Subcutaneous abdominal adipose tissue (tissue), 5 donors: ENCODE data around the gene ATP2A3.

Source experiments
- H3K27ac ChIP-seq: one replicate; pipeline ENCODE4 v1.7.0; 2013; ENCODE audit warnings: low read depth, mild to moderate bottlenecking, inconsistent platforms, low read length, moderate library complexity
- H3K27me3 ChIP-seq, 5 donors: one replicate each; pipeline ENCODE4 v1.7.0; 2013; ENCODE audit warnings: low read length in 5 of 5, inconsistent platforms in 1 of 5; ENCODE audit not compliant: control insufficient read depth in 5 of 5, insufficient read depth in 4 of 5
- H3K36me3 ChIP-seq, 5 donors: one replicate each; pipeline ENCODE4 v1.7.0; 2013; ENCODE audit warnings: low read length in 5 of 5; ENCODE audit not compliant: control insufficient read depth in 5 of 5, insufficient read depth in 5 of 5
- H3K4me1 ChIP-seq, 5 donors: one replicate each; pipeline ENCODE4 v1.7.0; 2013; ENCODE audit warnings: low read length in 5 of 5, mild to moderate bottlenecking in 3 of 5, moderate library complexity in 1 of 5; ENCODE audit not compliant: control insufficient read depth in 5 of 5, insufficient read depth in 5 of 5
- H3K4me3 ChIP-seq, 5 donors: one replicate each; pipeline ENCODE4 v1.7.0; 2013; ENCODE audit warnings: low read length in 5 of 5, low read depth in 1 of 5
- H3K9ac ChIP-seq, 5 donors: one replicate each; pipeline ENCODE4 v1.7.0; 2013; ENCODE audit warnings: low read length in 5 of 5, mild to moderate bottlenecking in 4 of 5, moderate library complexity in 3 of 5
- H3K9me3 ChIP-seq, 5 donors: one replicate each; pipeline ENCODE4 v1.7.0; 2013; ENCODE audit warnings: low read length in 5 of 5; ENCODE audit not compliant: control insufficient read depth in 5 of 5
- donor health status: healthy.
- donor health status: healthy.
- donor health status: healthy.
- donor health status: healthy.
- donor health status: healthy.

The ATP2A3 gene

GRCh38 chr17:3882276-3882675 lies 82.0 kb downstream of the ATP2A3 start:
- no peak overlapping the region for H3K4me3 ChIP-seq
- H3K36me3 ChIP-seq: peaks cover 0 to 33% (median 30%) of the 10 kb centered on the region in 5 donors
- no peaks in the 10 kb centered on the region for H3K9me3 ChIP-seq
- H3K9ac ChIP-seq: no peak overlapping the region
- peaks cover 1 to 26% (median 19%) of the 10 kb centered on the region in 5 donors for H3K4me1 ChIP-seq
- H3K27me3 ChIP-seq: peaks cover 0 to 6% (median 2%) of the 10 kb centered on the region in 5 donors
- H3K27ac ChIP-seq: no peak overlapping the region

- H3K9me3 ChIP-seq: no peaks in the 10 kb centered on the region
- no peak overlapping the region for H3K9ac ChIP-seq
- H3K27me3 ChIP-seq: peaks cover 0 to 2% (median 0%) of the 10 kb centered on the region in 5 donors
- no peak overlapping the region for H3K27ac ChIP-seq
- peaks cover 0 to 13% (median 6%) of the 10 kb centered on the region in 5 donors for H3K4me1 ChIP-seq
- no peak overlapping the region for H3K4me3 ChIP-seq
- peaks cover 0 to 42% (median 40%) of the 10 kb centered on the region in 5 donors for H3K36me3 ChIP-seq
Observed at GRCh38 chr17:3880983-3881382, 83.3 kb downstream of the ATP2A3 start.

GRCh38 chr17:3879591-3880417 lies 84.4 kb downstream of the ATP2A3 start:
- Histone ChIP-seq H3K4me3 (no peak overlapping the region), H3K27me3 (peaks cover 0 to 2% (median 0%) of the 10 kb centered on the region in 5 donors), H3K27ac (no peak overlapping the region), H3K4me1 (peaks cover 0 to 2% (median 0%) of the 10 kb centered on the region in 5 donors), H3K36me3 (peaks cover 0 to 47% (median 41%) of the 10 kb centered on the region in 5 donors), H3K9me3 (no peaks in the 10 kb centered on the region), H3K9ac (no peak overlapping the region)

- no peak overlapping the region for H3K4me3 ChIP-seq
- H3K9ac ChIP-seq: no peak overlapping the region
- peaks cover 0 to 2% (median 0%) of the 10 kb centered on the region in 5 donors for H3K27me3 ChIP-seq
- H3K36me3 ChIP-seq: peaks cover 0 to 42% (median 35%) of the 10 kb centered on the region in 5 donors
- no peaks in the 10 kb centered on the region for H3K9me3 ChIP-seq
- H3K4me1 ChIP-seq: no peaks in the 10 kb centered on the region
- H3K27ac ChIP-seq: no peak overlapping the region
Observed at GRCh38 chr17:3879186-3879585, 85.1 kb downstream of the ATP2A3 start.

- Histone ChIP-seq H3K4me3 (no peak overlapping the region), H3K9me3 (no peaks in the 10 kb centered on the region), H3K27me3 (peaks cover 0 to 2% (median 0%) of the 10 kb centered on the region in 5 donors), H3K27ac (no peak overlapping the region), H3K4me1 (no peaks in the 10 kb centered on the region), H3K36me3 (peaks cover 0 to 45% (median 40%) of the 10 kb centered on the region in 5 donors), H3K9ac (no peak overlapping the region)
Observed at GRCh38 chr17:3877220-3877619, 87.0 kb downstream of the ATP2A3 start.

GRCh38 chr17:3875317-3875716 lies 88.9 kb downstream of the ATP2A3 start:
- Histone ChIP-seq H3K4me3 (no peak overlapping the region), H3K27me3 (peaks cover 0 to 2% (median 0%) of the 10 kb centered on the region in 5 donors), H3K4me1 (peaks cover 0 to 6% (median 0%) of the 10 kb centered on the region in 5 donors), H3K27ac (no peak overlapping the region), H3K9me3 (no peaks in the 10 kb centered on the region), H3K36me3 (peaks cover 0 to 44% (median 39%) of the 10 kb centered on the region in 5 donors), H3K9ac (no peak overlapping the region)
